ENCODE results near the gene CBLB.

DNA sequence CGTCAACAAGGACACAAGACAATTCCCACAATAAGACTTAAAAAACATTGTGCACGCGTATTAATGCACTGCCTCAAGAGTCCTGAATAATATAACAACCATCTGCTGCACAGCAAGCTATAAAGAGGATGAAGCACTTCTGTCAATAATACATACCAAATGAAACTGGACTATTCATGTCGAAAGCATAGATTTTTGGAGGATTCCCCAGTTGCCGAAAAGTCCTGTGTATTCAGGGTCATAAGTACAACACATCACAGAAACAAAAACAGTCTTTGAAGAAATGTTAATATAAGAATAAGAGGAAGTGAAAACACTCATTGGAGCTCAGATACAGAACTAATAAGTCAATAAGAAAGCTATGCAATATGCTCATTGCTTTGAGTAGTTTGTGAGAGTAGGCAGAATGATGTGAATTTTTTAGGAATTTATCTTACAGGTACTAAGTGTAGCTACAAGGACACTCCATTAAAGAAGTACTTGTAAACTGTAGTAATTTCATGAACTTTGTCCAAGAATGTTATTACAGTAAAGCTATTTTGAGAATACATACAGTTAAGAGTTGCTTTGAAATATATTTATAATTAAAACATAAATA is 31.6 kb downstream of the CBLB start:
- TF ChIP-seq EZH2phosphoT487 (IDR thresholded peaks at IDR 0.05; ENCODE audit: insufficient read depth, low read depth) (no peak), EZH2 (IDR thresholded peaks at IDR 0.05; ENCODE audit: insufficient read depth, poor library complexity, severe bottlenecking) (no peak)
